HEK293 (cell line): Measurements from ENCODE around the gene SMIM38.

ENCODE experiments used
- CTCF ChIP-seq: fragments of 450-650 bp; formaldehyde crosslinking; IDR thresholded peaks from 2 replicates; pipeline ENCODE4 v1.5.1; 2016; ENCODE audit warnings: missing biosample characterization, missing genetic modification characterization
- TCF7L2 ChIP-seq: IDR thresholded peaks from 2 replicates; pipeline ENCODE4 v1.6.1; 2011; ENCODE audit warnings: low read depth, mild to moderate bottlenecking, inconsistent platforms, low read length, moderate library complexity, borderline replicate concordance
- ZBTB21 ChIP-seq: fragments of 450-650 bp; formaldehyde crosslinking; IDR thresholded peaks from 2 replicates; pipeline ENCODE4 v1.5.1; 2017; ENCODE audit warnings: missing biosample characterization, missing genetic modification characterization
- ZNF112 ChIP-seq: fragments of 450-650 bp; formaldehyde crosslinking; IDR thresholded peaks from 2 replicates; pipeline ENCODE4 v1.5.0; 2017; ENCODE audit warnings: missing biosample characterization, missing genetic modification characterization
- ZNF133 ChIP-seq: fragments of 450-650 bp; formaldehyde crosslinking; IDR thresholded peaks from 2 replicates; pipeline ENCODE4 v1.5.1; 2016; ENCODE audit warnings: missing biosample characterization, missing genetic modification characterization
- ZNF221 ChIP-seq: fragments of 450-650 bp; formaldehyde crosslinking; IDR thresholded peaks from 2 replicates; pipeline ENCODE4 v1.5.1; 2017; ENCODE audit warnings: missing biosample characterization, missing genetic modification characterization, borderline replicate concordance
- ZNF785 ChIP-seq: fragments of 450-650 bp; formaldehyde crosslinking; IDR thresholded peaks from 2 replicates; pipeline ENCODE4 v1.5.1; 2016; ENCODE audit warnings: missing biosample characterization, missing genetic modification characterization
- ZNF830 ChIP-seq: fragments of 450-650 bp; IDR thresholded peaks from 2 replicates; pipeline ENCODE4 v1.5.0; 2018; ENCODE audit warnings: missing biosample characterization, missing genetic modification characterization, low read depth, mild to moderate bottlenecking, moderate library complexity
- ZSCAN4 ChIP-seq: fragments of 450-650 bp; formaldehyde crosslinking; IDR thresholded peaks from 2 replicates; pipeline ENCODE4 v1.5.1; 2017; ENCODE audit warnings: missing biosample characterization, missing genetic modification characterization

- TF ChIP-seq ZNF221 (tag by site-specific recombination), result no peak
- TF ChIP-seq TCF7L2, result no peak
- TF ChIP-seq CTCF (tag by site-specific recombination), result no peak
- TF ChIP-seq ZSCAN4 (tag by site-specific recombination), result no peak
- TF ChIP-seq ZBTB21 (tag by site-specific recombination), result no peak
- TF ChIP-seq ZNF112 (tag by site-specific recombination), result no peak
- TF ChIP-seq ZNF785 (tag by site-specific recombination), result no peak
- no peak for TF ChIP-seq ZNF830
- no peak for TF ChIP-seq ZNF133 (tag by site-specific recombination)
Observed at GRCh38 chr11:69130654-69131053, 25.1 kb upstream of the SMIM38 start.
